RWPE2 (cell line): ENCODE data around the gene TOMM40L.

ENCODE experiments used
- ATAC-seq: fragments of 200-7000 bp; cut with Tn5 transposase; 3 replicates; pipeline ENCODE4 v1.9.1; 2021; ENCODE audit warnings: low read depth
- DNase-seq: peaks from one replicate; pipeline ENCODE4 v3.0.0-alpha.2; 2020; ENCODE audit warnings: low spot score
- H3K27ac ChIP-seq: fragments of 450-650 bp; 2 replicates; pipeline ENCODE4 v1.5.1; 2017; ENCODE audit warnings: mild to moderate bottlenecking; ENCODE audit not compliant: poor library complexity, severe bottlenecking
- H3K27me3 ChIP-seq: fragments of 250-450 bp; sonication (Bioruptor Pico); 2 replicates; pipeline ENCODE4 v1.5.1; 2021; ENCODE audit warnings: mild to moderate bottlenecking, moderate library complexity; ENCODE audit not compliant: insufficient read depth, poor library complexity, severe bottlenecking
- H3K36me3 ChIP-seq: fragments of 250-450 bp; sonication (Bioruptor Pico); 2 replicates; pipeline ENCODE4 v1.5.1; 2020; ENCODE audit warnings: low read depth, mild to moderate bottlenecking, moderate library complexity
- H3K4me1 ChIP-seq: fragments of 250-450 bp; sonication (Bioruptor Pico); 2 replicates; pipeline ENCODE4 v1.5.1; 2021; ENCODE audit warnings: mild to moderate bottlenecking, moderate library complexity; ENCODE audit not compliant: insufficient read depth, poor library complexity, severe bottlenecking
- H3K4me3 ChIP-seq: fragments of 250-450 bp; sonication (Bioruptor Pico); 2 replicates; pipeline ENCODE4 v1.5.1; 2021; ENCODE audit warnings: mild to moderate bottlenecking, moderate library complexity; ENCODE audit not compliant: severe bottlenecking
- H3K9me3 ChIP-seq: fragments of 250-450 bp; sonication (Bioruptor Pico); 2 replicates; pipeline ENCODE4 v1.5.1; 2021; ENCODE audit warnings: mild to moderate bottlenecking, moderate library complexity; ENCODE audit not compliant: severe bottlenecking
- TF ChIP-seq, protein P1 (sequence below): fragments of 450-650 bp; IDR thresholded peaks from one replicate; pipeline ENCODE4 v1.5.1; 2017; ENCODE audit warnings: mild to moderate bottlenecking, moderate library complexity; ENCODE audit not compliant: poor library complexity, severe bottlenecking

The TOMM40L gene

DNA sequence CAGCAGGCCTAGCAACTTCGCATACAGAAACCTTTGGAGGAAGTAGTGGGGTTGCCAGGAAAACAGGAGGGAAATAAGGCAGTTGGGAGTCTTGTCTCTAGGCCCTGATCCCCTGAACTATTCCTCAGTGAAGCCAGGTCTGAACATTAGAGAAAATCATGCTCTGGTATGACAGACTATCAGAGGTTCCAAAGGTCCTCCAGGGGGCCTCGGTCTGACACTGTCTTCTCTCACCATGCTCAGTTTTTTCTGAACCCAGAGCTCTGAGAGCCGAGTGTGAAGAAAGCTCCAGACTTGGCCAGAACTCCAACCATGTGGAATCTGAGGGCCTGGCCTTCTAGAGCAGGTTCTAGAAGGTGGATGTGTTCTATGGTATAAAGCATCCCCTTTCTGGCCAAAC lies 4.0 kb downstream of the TOMM40L start:
- no peaks in the 10 kb centered on the region for H3K27me3 ChIP-seq
- peaks cover 13% of the 10 kb centered on the region for H3K4me1 ChIP-seq
- no peak overlapping the region for H3K27ac ChIP-seq
- ATAC-seq (no peak), DNase-seq (no peak)
- H3K36me3 ChIP-seq: peaks cover 14% of the 10 kb centered on the region
- TF ChIP-seq, protein P1, sequence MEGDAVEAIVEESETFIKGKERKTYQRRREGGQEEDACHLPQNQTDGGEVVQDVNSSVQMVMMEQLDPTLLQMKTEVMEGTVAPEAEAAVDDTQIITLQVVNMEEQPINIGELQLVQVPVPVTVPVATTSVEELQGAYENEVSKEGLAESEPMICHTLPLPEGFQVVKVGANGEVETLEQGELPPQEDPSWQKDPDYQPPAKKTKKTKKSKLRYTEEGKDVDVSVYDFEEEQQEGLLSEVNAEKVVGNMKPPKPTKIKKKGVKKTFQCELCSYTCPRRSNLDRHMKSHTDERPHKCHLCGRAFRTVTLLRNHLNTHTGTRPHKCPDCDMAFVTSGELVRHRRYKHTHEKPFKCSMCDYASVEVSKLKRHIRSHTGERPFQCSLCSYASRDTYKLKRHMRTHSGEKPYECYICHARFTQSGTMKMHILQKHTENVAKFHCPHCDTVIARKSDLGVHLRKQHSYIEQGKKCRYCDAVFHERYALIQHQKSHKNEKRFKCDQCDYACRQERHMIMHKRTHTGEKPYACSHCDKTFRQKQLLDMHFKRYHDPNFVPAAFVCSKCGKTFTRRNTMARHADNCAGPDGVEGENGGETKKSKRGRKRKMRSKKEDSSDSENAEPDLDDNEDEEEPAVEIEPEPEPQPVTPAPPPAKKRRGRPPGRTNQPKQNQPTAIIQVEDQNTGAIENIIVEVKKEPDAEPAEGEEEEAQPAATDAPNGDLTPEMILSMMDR: no peak
- H3K4me3 ChIP-seq: no peak overlapping the region
- no peaks in the 10 kb centered on the region for H3K9me3 ChIP-seq

DNA sequence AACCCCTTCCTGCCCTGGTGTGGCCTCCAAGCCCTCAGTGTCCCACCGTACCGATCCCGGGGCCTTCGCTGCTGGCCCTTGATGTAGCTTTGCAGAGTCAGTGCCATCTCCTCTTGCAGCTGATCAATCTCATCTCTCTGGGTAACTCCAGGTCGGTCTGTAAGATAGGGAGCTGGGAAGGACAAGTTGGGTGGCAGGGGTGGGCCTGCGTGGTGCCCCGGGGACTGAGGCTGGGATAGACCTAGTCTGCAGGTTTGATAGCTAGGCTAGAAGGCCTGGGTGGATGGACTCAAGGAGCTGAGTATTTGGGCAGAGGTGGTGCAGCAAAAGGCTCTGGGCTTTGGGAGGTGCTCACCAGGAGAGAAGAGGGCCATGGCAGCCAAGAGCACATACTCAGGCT lies 4.9 kb downstream of the TOMM40L start:
- H3K4me1 ChIP-seq: peaks cover 13% of the 10 kb centered on the region
- DNase-seq (no peak), ATAC-seq (no peak)
- H3K27ac ChIP-seq: no peak overlapping the region
- H3K4me3 ChIP-seq: no peak overlapping the region
- TF ChIP-seq, protein P1: no peak
- no peaks in the 10 kb centered on the region for H3K27me3 ChIP-seq
- H3K36me3 ChIP-seq: peaks cover 14% of the 10 kb centered on the region
- no peaks in the 10 kb centered on the region for H3K9me3 ChIP-seq

DNA sequence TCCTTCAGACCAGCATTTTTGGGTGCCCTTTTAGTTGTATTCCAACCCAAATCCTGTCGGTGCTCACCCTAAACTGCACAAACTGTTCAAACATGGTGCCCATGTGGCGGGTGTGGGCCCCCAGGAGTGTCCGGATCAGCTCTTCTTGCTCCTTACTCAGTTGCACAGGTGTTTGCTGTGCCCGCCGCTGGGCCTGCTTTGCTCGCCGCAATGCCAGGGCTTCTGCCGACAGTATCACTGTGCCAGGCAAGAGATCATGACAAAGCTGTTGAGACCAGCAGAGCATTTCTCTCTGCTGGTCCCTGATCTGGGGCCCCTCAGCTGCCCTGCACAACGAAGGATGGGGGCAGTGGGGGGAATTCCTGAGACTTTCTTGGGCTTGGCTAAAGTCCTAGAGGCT lies 7.2 kb downstream of the TOMM40L start:
- Histone ChIP-seq H3K4me1 (no peaks in the 10 kb centered on the region), H3K27ac (no peak overlapping the region), H3K27me3 (no peaks in the 10 kb centered on the region), H3K36me3 (peaks cover 12% of the 10 kb centered on the region), H3K9me3 (no peaks in the 10 kb centered on the region), H3K4me3 (no peak overlapping the region)
- DNase-seq (no peak), ATAC-seq (no peak)
- TF ChIP-seq, protein P1: no peak

DNA sequence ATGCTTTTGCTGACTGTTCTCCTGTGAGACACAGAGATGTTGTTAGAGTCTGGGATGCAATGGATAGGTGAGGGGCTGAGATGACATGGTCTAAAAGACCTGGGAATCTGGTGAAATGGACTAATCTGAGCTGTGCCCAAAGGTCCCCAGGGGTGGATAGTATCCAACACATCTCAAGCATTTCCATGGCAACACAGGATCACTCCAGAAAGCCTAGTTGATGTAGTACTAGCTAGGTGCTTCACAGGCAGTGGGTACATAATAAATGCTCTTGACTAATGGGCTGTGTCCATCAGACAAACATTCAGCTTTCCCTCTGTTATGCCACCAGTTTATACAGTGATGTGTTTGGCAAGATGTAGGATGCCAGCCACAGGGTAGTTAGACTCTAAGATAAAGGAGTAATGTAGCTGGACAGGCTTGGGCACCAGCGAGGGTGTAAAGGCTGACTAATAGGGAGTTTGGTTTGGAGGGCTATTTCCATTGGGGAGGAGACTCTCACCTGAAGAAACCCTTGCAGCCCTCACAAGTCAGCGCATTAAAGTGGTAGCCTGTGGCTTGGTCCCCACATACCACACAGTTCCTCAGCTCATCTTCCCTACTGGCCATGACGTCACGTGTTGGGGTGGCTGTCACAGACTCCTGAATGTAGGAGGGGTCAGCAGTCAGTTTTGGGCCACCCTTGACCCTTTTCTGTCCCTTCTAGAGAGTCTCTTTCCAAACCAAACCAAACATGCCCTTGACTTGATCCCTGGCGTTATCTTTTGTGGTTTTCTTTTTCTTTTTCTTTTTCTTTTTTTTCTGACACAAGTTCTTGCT lies 10.3 kb downstream of the TOMM40L start:
- ATAC-seq (peak; percentile 19; the same call in 1 of the 3 replicates), DNase-seq (no peak)
- Histone ChIP-seq H3K27me3 (no peaks in the 10 kb centered on the region), H3K9me3 (no peaks in the 10 kb centered on the region), H3K4me3 (no peak overlapping the region), H3K27ac (no peak overlapping the region), H3K4me1 (no peaks in the 10 kb centered on the region), H3K36me3 (no peaks in the 10 kb centered on the region)
- TF ChIP-seq, protein P1: no peak

DNA sequence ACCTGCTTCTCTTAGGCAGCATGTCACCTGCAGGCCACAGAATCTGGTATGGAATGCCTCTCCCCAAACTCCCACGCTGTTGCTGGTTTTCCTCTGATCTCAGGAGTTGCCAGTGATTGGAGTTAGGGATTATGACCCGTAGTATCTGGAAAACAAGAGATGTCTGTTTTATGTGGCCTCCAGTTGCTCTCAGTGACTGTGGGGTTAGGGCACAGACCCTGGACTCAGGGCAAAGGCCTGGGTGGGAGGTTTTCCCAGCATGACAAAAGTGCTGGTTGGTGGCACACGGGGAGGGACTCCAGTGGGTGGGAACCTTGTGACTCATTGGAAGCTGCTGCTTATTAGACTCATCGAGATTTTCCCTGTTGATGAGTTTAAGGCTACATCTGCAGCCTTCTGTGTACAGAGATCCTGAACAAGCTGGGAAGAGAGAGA lies 12.2 kb downstream of the TOMM40L start, which contains the start of gene NR1I3:
TSS of gene NR1I3 (minus strand) at position 165 of the 435 bp plus-strand sequence. CDS start 1,638 bp downstream, outside the sequence.
- TF ChIP-seq, protein P1: no peak
- H3K4me1 ChIP-seq: no peaks in the 10 kb centered on the region
- no peaks in the 10 kb centered on the region for H3K27me3 ChIP-seq
- H3K36me3 ChIP-seq: no peaks in the 10 kb centered on the region
- ATAC-seq: peak; percentile 14; the same call in 1 of the 3 replicates
- no peaks in the 10 kb centered on the region for H3K9me3 ChIP-seq
- H3K4me3 ChIP-seq: no peak within 1 kb of the TSS
- H3K27ac ChIP-seq: no peak within 1 kb of the TSS
- DNase-seq: no peak
